Omental fat pad (tissue), 4 donors: Measurements from ENCODE around the gene DCTN4. TPM values are rescaled to one million over a fixed set of nuclear protein-coding genes. Genes with fewer than 3 reads are reported as not detected.

ENCODE experiments used
- ATAC-seq: fragments of 150-250 bp; one replicate; pipeline ENCODE4 v1.9.1; 2016; ENCODE audit warnings: mild to moderate bottlenecking, moderate library complexity; ENCODE audit not compliant: low FRiP score
- DNase-seq: peaks from one replicate; pipeline ENCODE4 v3.0.0-alpha.2; 2019; ENCODE audit warnings: low spot score
- CTCF ChIP-seq, 3 donors: fragments of 450-650 bp; IDR thresholded peaks; one replicate each; pipeline ENCODE4 v1.5.1; 2016 to 2017; ENCODE audit warnings: antibody characterized with exemption in 3 of 3, mild to moderate bottlenecking in 3 of 3, moderate library complexity in 2 of 3
- total RNA-seq, 4 donors: library from RNA; depleted of rRNA; stranded (reverse); fragments of >200 nt; gene quantifications; one replicate each; pipeline ENCODE4 v1.1.0, GENCODE V29; 2016

DCTN4 gene
- total RNA-seq, 4 donors from 2014 or later, result 52.2 to 84.9 (median 67.0) TPM

- no peak for TF ChIP-seq CTCF (IDR thresholded peaks at IDR 0.05)
- DNase-seq, result no peak
- ATAC-seq, result no peak
Measured at GRCh38 chr5:150661821-150662596, 96.8 kb downstream of the DCTN4 start.

- DNase-seq (no peak), ATAC-seq (no peak)
- TF ChIP-seq CTCF (IDR thresholded peaks at IDR 0.05), result no peak
Measured at GRCh38 chr5:150661086-150661485, 97.7 kb downstream of the DCTN4 start, which contains the start of gene MYOZ3. TSS of gene MYOZ3 (plus strand) at chr5:150661251. CDS start at chr5:150662942, 1,691 bp downstream.

GRCh38 chr5:150660108-150660831, 98.5 kb downstream of the DCTN4 start:
- no peak for TF ChIP-seq CTCF (IDR thresholded peaks at IDR 0.05)
- DNase-seq, result no peak
- ATAC-seq, result no peak

GRCh38 chr5:150659360-150660107, 99.3 kb downstream of the DCTN4 start:
- no peak for TF ChIP-seq CTCF (IDR thresholded peaks at IDR 0.05)
- ATAC-seq (no peak), DNase-seq (no peak)

- no peak for TF ChIP-seq CTCF (IDR thresholded peaks at IDR 0.05)
- DNase-seq, result no peak
- ATAC-seq, result no peak
Measured at GRCh38 chr5:150658699-150659265, 100.0 kb downstream of the DCTN4 start.

Other genes starting within 250 kb of the DCTN4 start
- 10 to 100 TPM; 12.2 to 43.6 (median 26.1) TPM for gene SYNPO, start 118.4 kb downstream of the DCTN4 start, total RNA-seq
- gene MYOZ3, start 97.8 kb downstream of the DCTN4 start, total RNA-seq, result 1 to 10 TPM in 1 of 4 donors, under 1 TPM in 2, not detected in 1; 0.28 to 1.7 (median 0.56) TPM
- 10 to 100 TPM; 38.3 to 42.0 (median 40.5) TPM for gene RBM22, start 58.0 kb downstream of the DCTN4 start, total RNA-seq
- gene SMIM3, start 19.7 kb upstream of the DCTN4 start, total RNA-seq, result 100 to 1,000 TPM; 140 to 211 (median 157) TPM
- 1 to 10 TPM in 2 of 4 donors, not detected in 2; 1.1 to 1.8 TPM for gene IRGM, start 87.5 kb upstream of the DCTN4 start, total RNA-seq
- 1 to 10 TPM; 3.0 to 6.9 (median 4.2) TPM for gene ZNF300, start 146.0 kb upstream of the DCTN4 start, total RNA-seq